ENCODE data around the gene MAPKAP1.

GRCh38 chr9:125438506-125439433, 268.2 kb downstream of the MAPKAP1 start:
- TF ChIP-seq CTCF (IDR thresholded peaks at IDR 0.05) (no peak), POLR2A (IDR thresholded peaks at IDR 0.05) (no peak)

All from suprapubic skin (tissue), 3 donors.